Hepatocyte (in vitro differentiated cells): Measurements from ENCODE around the gene KRTAP29-1. TPM values are rescaled to one million over a fixed set of nuclear protein-coding genes. Genes with fewer than 3 reads are reported as not detected.

ENCODE experiments used
- DNase-seq: peaks from one replicate; pipeline ENCODE4 v3.0.0-alpha.2; 2016; ENCODE audit warnings: low spot score
- H2AFZ ChIP-seq: fragments of 200-600 bp; sonication (generic); 2 replicates; pipeline ENCODE4 v1.6.0; 2016; ENCODE audit warnings: antibody characterized with exemption, mild to moderate bottlenecking
- H3K27ac ChIP-seq: fragments of 200-600 bp; sonication (generic); 2 replicates; pipeline ENCODE4 v1.5.1; 2016; ENCODE audit warnings: mild to moderate bottlenecking
- H3K27me3 ChIP-seq: fragments of 200-600 bp; sonication (generic); 2 replicates; pipeline ENCODE4 v1.6.1; 2016
- H3K36me3 ChIP-seq: fragments of 200-600 bp; sonication (generic); replicated peaks from 2 replicates; pipeline ENCODE4 v1.5.1; 2016; ENCODE audit warnings: low read depth; ENCODE audit not compliant: insufficient read depth
- H3K4me1 ChIP-seq: fragments of 200-600 bp; sonication (generic); 2 replicates; pipeline ENCODE4 v1.5.1; 2016; ENCODE audit warnings: mild to moderate bottlenecking, moderate library complexity; ENCODE audit not compliant: insufficient read depth
- H3K4me2 ChIP-seq: fragments of 200-600 bp; sonication (generic); 2 replicates; pipeline ENCODE4 v1.6.0; 2016
- H3K4me3 ChIP-seq: fragments of 200-600 bp; sonication (generic); 2 replicates; pipeline ENCODE4 v1.5.1; 2016; ENCODE audit warnings: mild to moderate bottlenecking
- H3K79me2 ChIP-seq: fragments of 200-600 bp; sonication (generic); 2 replicates; pipeline ENCODE4 v1.6.0; 2017; ENCODE audit warnings: mild to moderate bottlenecking
- H3K9me2 ChIP-seq: fragments of 200-600 bp; sonication (generic); replicated peaks from 2 replicates; pipeline ENCODE4 v1.6.0; 2017; ENCODE audit warnings: mild to moderate bottlenecking; ENCODE audit not compliant: insufficient read depth
- H3K9me3 ChIP-seq: fragments of 200-600 bp; sonication (generic); 2 replicates; pipeline ENCODE4 v1.5.1; 2016; ENCODE audit warnings: low read depth, mild to moderate bottlenecking
- H4K20me1 ChIP-seq: fragments of 200-600 bp; sonication (generic); 2 replicates; pipeline ENCODE4 v1.6.0; 2016; ENCODE audit warnings: mild to moderate bottlenecking; ENCODE audit not compliant: insufficient read depth, poor library complexity, severe bottlenecking
- EZH2 ChIP-seq: fragments of 200-600 bp; sonication (generic); IDR thresholded peaks from 2 replicates; pipeline ENCODE4 v1.6.1; 2016; ENCODE audit warnings: antibody characterized with exemption, mild to moderate bottlenecking, borderline replicate concordance
- EZH2phosphoT487 ChIP-seq: fragments of 200-600 bp; sonication (generic); IDR thresholded peaks from one replicate; pipeline ENCODE4 v1.6.1; 2018; ENCODE audit warnings: antibody characterized with exemption, mild to moderate bottlenecking, low read depth, moderate library complexity; ENCODE audit not compliant: unreplicated experiment, severe bottlenecking
- WGBS: methylation state at CpG from one replicate; pipeline ENCODE4 v1.1.6; 2016; ENCODE audit warnings: low lambda C conversion rate; ENCODE audit errors: missing lambda C conversion rate; 5-methylcytosine and 5-hydroxymethylcytosine counted together
- polyA plus RNA-seq: library from polyadenylated mRNA; unstranded; fragments of >200 nt; fragmentation: Nextera tagmentation; extraction: Ambion mirVana; gene quantifications from 2 replicates; pipeline ENCODE4 v1.2.1, GENCODE V29; 2016
- total RNA-seq: library from RNA; depleted of rRNA; stranded (reverse); fragments of >200 nt; gene quantifications from 2 replicates; pipeline ENCODE4 v1.2.3, GENCODE V29; 2014
- TF ChIP-seq, protein P1 (sequence below): fragments of 200-600 bp; sonication (generic); IDR thresholded peaks from 2 replicates; pipeline ENCODE4 v1.5.1; 2016; ENCODE audit warnings: antibody characterized with exemption, mild to moderate bottlenecking; ENCODE audit not compliant: poor library complexity

The KRTAP29-1 gene
- total and polyA plus RNA-seq, 2 experiments from 2014 or later, result not detected

DNA sequence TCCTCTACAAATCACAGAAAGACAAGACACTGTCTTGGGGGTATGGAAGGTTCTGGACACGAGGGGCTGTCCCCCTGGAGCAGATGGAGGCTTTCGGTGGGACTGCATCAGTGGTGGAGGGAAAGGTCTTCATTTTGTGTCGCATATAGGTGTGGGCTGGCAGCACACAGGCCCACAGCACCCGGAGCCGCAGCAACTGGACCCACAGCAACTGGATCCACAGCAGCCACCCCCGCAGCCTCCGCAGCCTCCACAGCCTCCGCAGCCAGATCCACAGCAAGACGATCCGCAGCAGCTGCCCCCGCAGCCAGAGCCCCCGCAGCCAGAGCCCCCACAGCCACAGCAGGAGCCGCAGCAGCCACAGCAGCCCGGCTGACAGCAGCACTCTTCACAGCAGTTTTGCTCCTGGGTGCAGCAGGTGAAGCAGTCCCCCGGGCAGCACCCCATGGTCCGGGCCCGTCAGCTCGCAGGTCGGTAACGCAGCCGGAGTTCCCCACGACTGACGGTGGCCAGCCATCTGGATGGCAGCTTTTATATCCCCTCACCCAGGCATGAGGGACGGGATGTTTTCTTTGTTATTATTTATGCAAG is 12.6 kb upstream of the KRTAP29-1 start, which contains the start of gene KRTAP17-1:
Gene KRTAP17-1, minus strand, starts transcription at position 507 of the 591 bp plus-strand sequence. Its CDS starts 60 bp downstream, at position 447.
- Histone ChIP-seq H2AFZ (no peak within 1 kb of the TSS), H3K4me1 (no peaks in the 10 kb centered on the region), H3K27me3 (peaks cover 6% of the 10 kb centered on the region), H3K4me2 (no peak within 1 kb of the TSS), H3K9me2 (no peaks in the 10 kb centered on the region), H3K4me3 (no peak within 1 kb of the TSS), H3K36me3 (no peaks in the 10 kb centered on the region), H3K79me2 (no peaks in the 10 kb centered on the region), H3K9me3 (peaks cover 5% of the 10 kb centered on the region), H3K27ac (no peak within 1 kb of the TSS), H4K20me1 (no peaks in the 10 kb centered on the region)
- WGBS, result 87% methylated on average over 24 of the region's 24 CpGs
- DNase-seq, result no peak
- TF ChIP-seq EZH2phosphoT487, result no peak
- no peak for TF ChIP-seq EZH2
- TF ChIP-seq, protein P1, sequence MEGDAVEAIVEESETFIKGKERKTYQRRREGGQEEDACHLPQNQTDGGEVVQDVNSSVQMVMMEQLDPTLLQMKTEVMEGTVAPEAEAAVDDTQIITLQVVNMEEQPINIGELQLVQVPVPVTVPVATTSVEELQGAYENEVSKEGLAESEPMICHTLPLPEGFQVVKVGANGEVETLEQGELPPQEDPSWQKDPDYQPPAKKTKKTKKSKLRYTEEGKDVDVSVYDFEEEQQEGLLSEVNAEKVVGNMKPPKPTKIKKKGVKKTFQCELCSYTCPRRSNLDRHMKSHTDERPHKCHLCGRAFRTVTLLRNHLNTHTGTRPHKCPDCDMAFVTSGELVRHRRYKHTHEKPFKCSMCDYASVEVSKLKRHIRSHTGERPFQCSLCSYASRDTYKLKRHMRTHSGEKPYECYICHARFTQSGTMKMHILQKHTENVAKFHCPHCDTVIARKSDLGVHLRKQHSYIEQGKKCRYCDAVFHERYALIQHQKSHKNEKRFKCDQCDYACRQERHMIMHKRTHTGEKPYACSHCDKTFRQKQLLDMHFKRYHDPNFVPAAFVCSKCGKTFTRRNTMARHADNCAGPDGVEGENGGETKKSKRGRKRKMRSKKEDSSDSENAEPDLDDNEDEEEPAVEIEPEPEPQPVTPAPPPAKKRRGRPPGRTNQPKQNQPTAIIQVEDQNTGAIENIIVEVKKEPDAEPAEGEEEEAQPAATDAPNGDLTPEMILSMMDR, result no peak

DNA sequence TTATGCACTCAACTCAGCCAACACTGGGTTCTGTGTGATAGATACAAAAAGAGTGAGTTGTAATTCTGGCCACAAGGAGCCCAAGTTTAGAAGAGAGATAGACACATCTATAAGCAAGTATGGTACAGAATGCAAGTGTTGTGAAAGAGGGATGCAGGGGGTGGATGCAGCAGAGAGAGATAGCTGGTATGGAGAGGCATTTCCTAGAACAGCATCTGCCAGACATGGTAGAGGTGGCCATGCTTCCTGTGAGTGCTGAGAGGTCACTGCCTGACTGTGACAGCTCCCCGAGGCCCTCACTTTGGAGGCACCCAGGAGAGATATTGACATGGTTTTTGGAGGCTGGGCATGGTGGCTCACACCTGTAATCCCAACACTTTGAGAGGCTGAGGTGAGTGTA is 8.5 kb upstream of the KRTAP29-1 start:
- Histone ChIP-seq H2AFZ (no peak overlapping the region), H3K79me2 (no peaks in the 10 kb centered on the region), H3K4me3 (no peak overlapping the region), H3K36me3 (no peaks in the 10 kb centered on the region), H3K27me3 (peaks cover 6% of the 10 kb centered on the region), H3K9me3 (no peaks in the 10 kb centered on the region), H3K4me2 (no peak overlapping the region), H4K20me1 (no peaks in the 10 kb centered on the region), H3K4me1 (no peaks in the 10 kb centered on the region), H3K9me2 (no peaks in the 10 kb centered on the region), H3K27ac (no peak overlapping the region)
- 69% methylated on average over 1 of the region's 1 CpG for WGBS
- TF ChIP-seq, protein P1, result no peak
- no peak for TF ChIP-seq EZH2
- TF ChIP-seq EZH2phosphoT487, result no peak
- DNase-seq, result no peak

DNA sequence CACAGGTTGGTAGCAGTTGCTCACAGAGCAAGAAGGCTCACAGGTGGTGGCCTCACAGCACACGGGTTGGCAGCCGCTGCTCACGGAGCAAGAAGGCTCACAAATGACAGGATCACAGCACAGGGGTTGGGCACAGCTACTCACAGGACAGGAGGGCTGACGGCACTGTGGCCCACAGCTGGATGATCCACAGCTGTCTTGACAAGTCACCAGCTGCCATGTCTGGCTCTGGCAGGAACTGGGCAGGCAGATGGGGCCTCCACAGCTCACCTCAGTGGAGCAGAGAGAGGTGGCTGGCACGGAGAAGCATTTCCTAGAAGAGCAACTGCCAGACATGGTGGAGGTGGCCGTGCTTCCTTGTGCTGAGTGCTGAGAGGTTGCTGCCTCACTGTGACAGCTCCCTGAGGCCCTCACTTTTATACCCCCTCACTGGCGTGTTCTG is 6.3 kb upstream of the KRTAP29-1 start, which contains the start of gene KRTAP16-1:
Gene KRTAP16-1, minus strand, starts transcription at position 392 of the 442 bp plus-strand sequence. Its CDS starts 56 bp downstream, at position 336.
- H3K4me3 ChIP-seq, result no peak within 1 kb of the TSS
- no peak within 1 kb of the TSS for H3K27ac ChIP-seq
- TF ChIP-seq EZH2 (no peak), EZH2phosphoT487 (no peak)
- TF ChIP-seq, protein P1, result no peak
- H3K79me2 ChIP-seq, result no peaks in the 10 kb centered on the region
- no peaks in the 10 kb centered on the region for H3K27me3 ChIP-seq
- H3K36me3 ChIP-seq, result no peaks in the 10 kb centered on the region
- no peak for DNase-seq
- no peaks in the 10 kb centered on the region for H4K20me1 ChIP-seq
- no peak within 1 kb of the TSS for H3K4me2 ChIP-seq
- no peaks in the 10 kb centered on the region for H3K9me3 ChIP-seq
- no peak within 1 kb of the TSS for H2AFZ ChIP-seq
- H3K4me1 ChIP-seq, result no peaks in the 10 kb centered on the region
- WGBS, result 85% methylated on average over 7 of the region's 7 CpGs
- no peaks in the 10 kb centered on the region for H3K9me2 ChIP-seq
